Lower leg skin (tissue), 4 donors: Measurements from ENCODE around the gene REL. TPM values are rescaled to one million over a fixed set of nuclear protein-coding genes. Genes with fewer than 3 reads are reported as not detected.

Experiments
- DNase-seq, 2 donors: peaks; one replicate each; pipeline ENCODE4 v3.0.0-alpha.2; 2019; ENCODE audit warnings: low spot score in 2 of 2
- H3K4me3 ChIP-seq: fragments of 200-600 bp; sonication (generic); 2 replicates; pipeline ENCODE4 v1.5.1; 2017; ENCODE audit warnings: mild to moderate bottlenecking, low read depth; ENCODE audit not compliant: poor library complexity, severe bottlenecking
- POLR2A ChIP-seq, 2 donors: fragments of 450-650 bp; IDR thresholded peaks; one replicate each; pipeline ENCODE4 v1.6.1; 2016 to 2017; ENCODE audit warnings: antibody characterized with exemption in 2 of 2, mild to moderate bottlenecking in 1 of 2, moderate library complexity in 1 of 2
- WGBS, 2 donors: methylation state at CpG; one replicate each; pipeline ENCODE4 v1.1.5; 2018; 5-methylcytosine and 5-hydroxymethylcytosine counted together
- intact Hi-C: fragments of 100-400 bp; cut with DNase I; formaldehyde crosslinking; loops from one replicate; pipeline ENCODE4 v1.15.0; 2023; ENCODE audit warnings: low total_unique reads
- total RNA-seq, 4 donors: library from RNA; depleted of rRNA; stranded (reverse); fragments of >200 nt; gene quantifications; one replicate each; pipeline ENCODE4 v1.1.0, GENCODE V29; 2016
- TF ChIP-seq, protein P1 (sequence below), 3 donors: fragments of 450-650 bp; IDR thresholded peaks; one replicate each; pipeline ENCODE4 v1.5.1; 2016; ENCODE audit warnings: antibody characterized with exemption in 3 of 3, mild to moderate bottlenecking in 3 of 3, moderate library complexity in 2 of 3

REL gene
- total RNA-seq, 4 donors from 2014 or later: 33.8 to 56.2 (median 41.2) TPM

DNA sequence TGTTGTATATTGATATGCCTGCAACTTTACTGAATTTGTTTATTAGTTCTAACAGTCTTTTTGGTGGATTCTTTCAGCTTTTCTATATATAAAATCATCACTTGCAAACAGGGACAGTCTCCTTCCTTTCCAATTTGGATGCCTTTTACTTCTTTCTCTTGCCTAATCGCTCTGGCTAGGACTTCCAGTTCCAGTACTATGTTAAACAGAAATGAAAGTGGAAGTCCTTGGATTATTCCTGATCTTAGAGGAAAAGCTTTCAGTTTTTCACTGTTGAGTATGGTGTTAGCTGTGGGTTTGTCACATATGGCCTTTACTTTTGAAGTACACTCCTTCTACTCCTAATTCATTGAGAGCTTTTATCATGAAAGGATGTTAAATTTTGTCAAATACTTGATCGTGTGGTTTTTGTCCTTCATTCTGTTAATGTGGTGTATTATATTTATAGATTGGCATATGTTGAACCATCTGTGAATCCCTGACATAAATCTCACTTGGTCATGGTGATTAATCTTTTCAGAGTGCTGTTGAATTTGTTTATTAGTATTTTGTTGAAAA is 52.9 kb downstream of the REL start:
- H3K4me3 ChIP-seq: no peak overlapping the region
- WGBS, 2 donors: 28 to 42% methylated on average over 2 of the region's 2 CpGs
- no peak for TF ChIP-seq POLR2A (IDR thresholded peaks at IDR 0.05)
- TF ChIP-seq, protein P1, sequence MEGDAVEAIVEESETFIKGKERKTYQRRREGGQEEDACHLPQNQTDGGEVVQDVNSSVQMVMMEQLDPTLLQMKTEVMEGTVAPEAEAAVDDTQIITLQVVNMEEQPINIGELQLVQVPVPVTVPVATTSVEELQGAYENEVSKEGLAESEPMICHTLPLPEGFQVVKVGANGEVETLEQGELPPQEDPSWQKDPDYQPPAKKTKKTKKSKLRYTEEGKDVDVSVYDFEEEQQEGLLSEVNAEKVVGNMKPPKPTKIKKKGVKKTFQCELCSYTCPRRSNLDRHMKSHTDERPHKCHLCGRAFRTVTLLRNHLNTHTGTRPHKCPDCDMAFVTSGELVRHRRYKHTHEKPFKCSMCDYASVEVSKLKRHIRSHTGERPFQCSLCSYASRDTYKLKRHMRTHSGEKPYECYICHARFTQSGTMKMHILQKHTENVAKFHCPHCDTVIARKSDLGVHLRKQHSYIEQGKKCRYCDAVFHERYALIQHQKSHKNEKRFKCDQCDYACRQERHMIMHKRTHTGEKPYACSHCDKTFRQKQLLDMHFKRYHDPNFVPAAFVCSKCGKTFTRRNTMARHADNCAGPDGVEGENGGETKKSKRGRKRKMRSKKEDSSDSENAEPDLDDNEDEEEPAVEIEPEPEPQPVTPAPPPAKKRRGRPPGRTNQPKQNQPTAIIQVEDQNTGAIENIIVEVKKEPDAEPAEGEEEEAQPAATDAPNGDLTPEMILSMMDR (IDR thresholded peaks at IDR 0.05): no peak
- DNase-seq: no peak
- intact Hi-C loops: no loop called here

GRCh38 chr2:60936757-60937156 is 55.4 kb downstream of the REL start:
- 59 to 77% methylated on average over 5 of the region's 5 CpGs for WGBS, 2 donors
- no peak for DNase-seq
- TF ChIP-seq, protein P1 (IDR thresholded peaks at IDR 0.05): no peak
- TF ChIP-seq POLR2A (IDR thresholded peaks at IDR 0.05): no peak
- no peak overlapping the region for H3K4me3 ChIP-seq
- intact Hi-C loops: no loop called here

- DNase-seq: no peak
- no peak overlapping the region for H3K4me3 ChIP-seq
- no peak for TF ChIP-seq POLR2A (IDR thresholded peaks at IDR 0.05)
- TF ChIP-seq, protein P1 (IDR thresholded peaks at IDR 0.05): no peak
- 95 to 100% methylated on average over 7 of the region's 7 CpGs for WGBS, 2 donors
- intact Hi-C loops: no loop called here
Observed at GRCh38 chr2:60938301-60938700, 56.9 kb downstream of the REL start.

DNA sequence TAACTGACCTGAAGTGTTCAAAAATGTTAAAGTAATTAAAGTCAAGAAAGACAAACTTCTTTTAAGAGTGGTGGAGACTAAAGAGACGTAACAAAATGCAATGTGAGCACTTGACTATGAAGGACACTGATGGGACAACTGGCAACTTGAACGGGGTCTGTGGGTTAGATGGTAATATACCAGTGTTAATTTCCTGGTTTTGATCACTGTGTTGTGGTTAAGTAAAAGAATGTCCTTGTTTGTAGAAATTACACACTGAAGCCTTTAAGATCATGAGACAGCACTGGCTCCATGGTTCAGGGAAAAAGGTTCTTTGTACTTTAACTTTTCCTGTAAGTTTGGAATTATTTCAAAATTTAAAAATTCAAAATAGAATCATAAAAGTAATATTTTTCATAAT is 58.2 kb downstream of the REL start:
- no peak for TF ChIP-seq POLR2A (IDR thresholded peaks at IDR 0.05)
- TF ChIP-seq, protein P1 (IDR thresholded peaks at IDR 0.05): no peak
- 79 to 80% methylated on average over 2 of the region's 2 CpGs for WGBS, 2 donors
- DNase-seq: no peak
- no peak overlapping the region for H3K4me3 ChIP-seq
- intact Hi-C loops: no loop called here

- no peak for DNase-seq
- intact Hi-C loops: no loop called here
- no peak for TF ChIP-seq POLR2A (IDR thresholded peaks at IDR 0.05)
- TF ChIP-seq, protein P1 (IDR thresholded peaks at IDR 0.05): no peak
- H3K4me3 ChIP-seq: no peak overlapping the region
- WGBS, 2 donors: 65 to 68% methylated on average over 2 of the region's 2 CpGs
Observed at GRCh38 chr2:60945341-60945740, 64.0 kb downstream of the REL start.

GRCh38 chr2:60947056-60947455 is 65.7 kb downstream of the REL start:
- TF ChIP-seq, protein P1 (IDR thresholded peaks at IDR 0.05): no peak
- TF ChIP-seq POLR2A (IDR thresholded peaks at IDR 0.05): no peak
- no peak overlapping the region for H3K4me3 ChIP-seq
- intact Hi-C loops: no loop called here
- 75 to 88% methylated on average over 4 of the region's 4 CpGs for WGBS, 2 donors
- DNase-seq: no peak
